Muscle layer of duodenum (tissue), 2 donors: ENCODE measurements around the gene TPM1.

Experiments
- H3K27ac ChIP-seq: one replicate; pipeline ENCODE4 v1.7.0; 2013; ENCODE audit warnings: mild to moderate bottlenecking, low read length
- H3K27me3 ChIP-seq: one replicate; pipeline ENCODE4 v1.7.0; 2013; ENCODE audit warnings: low read depth, mild to moderate bottlenecking, control low read depth, low read length
- H3K36me3 ChIP-seq, 2 donors: one replicate each; pipeline ENCODE4 v1.7.0; 2013; ENCODE audit warnings: low read length in 2 of 2, control low read depth in 1 of 2, mild to moderate bottlenecking in 1 of 2; ENCODE audit not compliant: insufficient read depth in 2 of 2, control insufficient read depth in 1 of 2
- H3K4me1 ChIP-seq, 2 donors: one replicate each; pipeline ENCODE4 v1.7.0; 2013; ENCODE audit warnings: low read length in 2 of 2, mild to moderate bottlenecking in 2 of 2, control low read depth in 1 of 2, moderate library complexity in 1 of 2; ENCODE audit not compliant: insufficient read depth in 2 of 2, control insufficient read depth in 1 of 2
- H3K4me3 ChIP-seq, 2 donors: one replicate each; pipeline ENCODE4 v1.7.0; 2013; ENCODE audit warnings: low read length in 2 of 2, low read depth in 1 of 2, mild to moderate bottlenecking in 1 of 2
- H3K9me3 ChIP-seq, 2 donors: one replicate each; pipeline ENCODE4 v1.7.0; 2013; ENCODE audit warnings: low read length in 2 of 2, control low read depth in 1 of 2, mild to moderate bottlenecking in 1 of 2; ENCODE audit not compliant: control insufficient read depth in 1 of 2
- donor health status: healthy.

The TPM1 gene

GRCh38 chr15:63006032-63006878 lies 36.3 kb upstream of the TPM1 start:
- Histone ChIP-seq H3K4me1 (peaks cover 0 to 3% of the 10 kb centered on the region in 2 donors), H3K4me3 (no peak overlapping the region), H3K9me3 (no peaks in the 10 kb centered on the region), H3K27me3 (no peaks in the 10 kb centered on the region), H3K36me3 (no peaks in the 10 kb centered on the region), H3K27ac (no peak overlapping the region)

- Histone ChIP-seq H3K9me3 (no peaks in the 10 kb centered on the region), H3K27me3 (no peaks in the 10 kb centered on the region), H3K4me3 (no peak overlapping the region), H3K4me1 (peaks cover 0 to 3% of the 10 kb centered on the region in 2 donors), H3K36me3 (no peaks in the 10 kb centered on the region), H3K27ac (no peak overlapping the region)
These were observed 34.1 kb upstream of the TPM1 start for GRCh38 chr15:63008333-63009049.

GRCh38 chr15:63010386-63010785 lies 32.2 kb upstream of the TPM1 start:
- H3K4me3 ChIP-seq, result no peak overlapping the region
- H3K9me3 ChIP-seq, result no peaks in the 10 kb centered on the region
- no peaks in the 10 kb centered on the region for H3K36me3 ChIP-seq
- no peaks in the 10 kb centered on the region for H3K27me3 ChIP-seq
- H3K27ac ChIP-seq, result no peak overlapping the region
- H3K4me1 ChIP-seq, result peaks cover 0 to 6% of the 10 kb centered on the region in 2 donors

- Histone ChIP-seq H3K4me3 (no peak overlapping the region), H3K4me1 (peaks cover 0 to 10% of the 10 kb centered on the region in 2 donors), H3K36me3 (no peaks in the 10 kb centered on the region), H3K27ac (no peak overlapping the region), H3K9me3 (no peaks in the 10 kb centered on the region), H3K27me3 (no peaks in the 10 kb centered on the region)
These were observed 31.4 kb upstream of the TPM1 start for GRCh38 chr15:63010920-63011693.

GRCh38 chr15:63012444-63012843 lies 30.1 kb upstream of the TPM1 start:
- no peak overlapping the region for H3K4me3 ChIP-seq
- peaks cover 0 to 8% of the 10 kb centered on the region in 2 donors for H3K4me1 ChIP-seq
- no peak overlapping the region for H3K27ac ChIP-seq
- H3K27me3 ChIP-seq, result no peaks in the 10 kb centered on the region
- H3K9me3 ChIP-seq, result no peaks in the 10 kb centered on the region
- no peaks in the 10 kb centered on the region for H3K36me3 ChIP-seq

- no peak overlapping the region for H3K27ac ChIP-seq
- H3K4me1 ChIP-seq, result peaks cover 0 to 8% of the 10 kb centered on the region in 2 donors
- H3K36me3 ChIP-seq, result no peaks in the 10 kb centered on the region
- no peaks in the 10 kb centered on the region for H3K27me3 ChIP-seq
- H3K9me3 ChIP-seq, result no peaks in the 10 kb centered on the region
- H3K4me3 ChIP-seq, result no peak overlapping the region
These were observed 29.3 kb upstream of the TPM1 start for GRCh38 chr15:63013052-63013808.

- Histone ChIP-seq H3K27ac (no peak overlapping the region), H3K27me3 (no peaks in the 10 kb centered on the region)
These were observed 28.0 kb upstream of the TPM1 start for GRCh38 chr15:63014578-63014977.

GRCh38 chr15:63015618-63016017 lies 26.9 kb upstream of the TPM1 start:
- Histone ChIP-seq H3K4me3 (no peak overlapping the region), H3K4me1 (peaks cover 0 to 8% of the 10 kb centered on the region in 2 donors), H3K36me3 (no peaks in the 10 kb centered on the region), H3K9me3 (no peaks in the 10 kb centered on the region), H3K27ac (no peak overlapping the region), H3K27me3 (no peaks in the 10 kb centered on the region)

More at GRCh38 chr15:63014578-63014977, 28.0 kb upstream of the TPM1 start:
- Histone ChIP-seq H3K4me1 (peaks cover 0 to 8% of the 10 kb centered on the region in 2 donors), H3K36me3 (no peaks in the 10 kb centered on the region), H3K9me3 (no peaks in the 10 kb centered on the region), H3K4me3 (no peak overlapping the region)

GRCh38 chr15:63016234-63016633 lies 26.3 kb upstream of the TPM1 start:
- no peak overlapping the region for H3K27ac ChIP-seq
- H3K9me3 ChIP-seq, result no peaks in the 10 kb centered on the region
- H3K4me3 ChIP-seq, result no peak overlapping the region
- H3K27me3 ChIP-seq, result no peaks in the 10 kb centered on the region
- H3K4me1 ChIP-seq, result peaks cover 0 to 8% of the 10 kb centered on the region in 2 donors
- H3K36me3 ChIP-seq, result no peaks in the 10 kb centered on the region

GRCh38 chr15:63018639-63019038 lies 23.9 kb upstream of the TPM1 start:
- Histone ChIP-seq H3K4me3 (no peak overlapping the region), H3K9me3 (no peaks in the 10 kb centered on the region), H3K27me3 (no peaks in the 10 kb centered on the region), H3K27ac (no peak overlapping the region), H3K4me1 (peaks cover 0 to 8% of the 10 kb centered on the region in 2 donors), H3K36me3 (no peaks in the 10 kb centered on the region)
